Right cardiac atrium (tissue), 5 donors: ENCODE measurements around the gene TUT7. TPM values are rescaled to one million over a fixed set of nuclear protein-coding genes. Genes with fewer than 3 reads are reported as not detected.
A peak's percentile ranks its signal among the peaks of the same experiment; 100 is the strongest.
"Not testable (repeated sequence)": the region's sequence is repeated elsewhere in the genome, so short reads cannot be mapped to it uniquely, and the experiment has no call there.

ENCODE experiments used
- ATAC-seq, 2 donors: fragments of 200-7000 bp; cut with Tn5 transposase; one replicate each; pipeline versions ENCODE4 v1.8.0 to v1.9.1; 2020; ENCODE audit warnings: moderate library complexity in 2 of 2, mild to moderate bottlenecking in 1 of 2
- DNase-seq, 3 donors: peaks; one replicate each; pipeline ENCODE4 v3.0.0-alpha.2; 2020
- H3K27ac ChIP-seq: one replicate; pipeline ENCODE4 v1.5.1; 2013; ENCODE audit warnings: mild to moderate bottlenecking, low read length, control low read depth, moderate library complexity
- H3K27me3 ChIP-seq: one replicate; pipeline ENCODE4 v1.6.1; 2013; ENCODE audit not compliant: control insufficient read depth, insufficient read depth
- H3K4me1 ChIP-seq: one replicate; pipeline ENCODE4 v1.6.1; 2013; ENCODE audit warnings: low read length; ENCODE audit not compliant: control insufficient read depth, insufficient read depth
- H3K4me3 ChIP-seq: one replicate; pipeline ENCODE4 v1.5.1; 2013; ENCODE audit warnings: low read length, control low read depth
- H3K9me3 ChIP-seq: one replicate; pipeline ENCODE4 v1.6.1; 2013; ENCODE audit warnings: low read length; ENCODE audit not compliant: control insufficient read depth
- WGBS: extraction: QIAGEN DNeasy Blood & Tissue Kit; methylation state at CpG from one replicate; pipeline ENCODE4 v1.1.7; 2013; 5-methylcytosine and 5-hydroxymethylcytosine counted together
- intact Hi-C, 4 donors: fragments of 100-400 bp; cut with DNase I; formaldehyde crosslinking; loops; one replicate each; pipeline versions ENCODE4 v1.11.0 to v1.14.0; 2022 to 2023
- polyA plus RNA-seq: library from polyadenylated mRNA; stranded (reverse); fragments of 200-250 nt; gene quantifications from one replicate; pipeline ENCODE4 v1.2.3, GENCODE V29; 2013
- total RNA-seq, 4 donors: library from RNA; stranded (reverse); fragmentation: NEBNext Ultra II Directional; extraction: Animal tissue kit (Norgen Biotek cat#: 25700); gene quantifications; one replicate each; pipeline ENCODE4 v1.2.1, GENCODE V29; 2021
- donor health status: healthy with polysubstance abuse.
- donor health status: DM: no; HTN: yes; CAD: no.
- donor health status: DM: no; HTN: no; CAD: no.
- donor health status: DM: no; HTN: yes; CAD: no; lungs with severe emphysema.
- donor health status: DM: yes; HTN: yes; CAD: no.

The TUT7 gene
- total and polyA plus RNA-seq, 5 donors = 8.4 to 17.0 (median 14.9) TPM

- Histone ChIP-seq H3K9me3 (no peaks in the 10 kb centered on the region), H3K4me3 (no peak overlapping the region), H3K4me1 (no peaks in the 10 kb centered on the region), H3K27me3 (no peaks in the 10 kb centered on the region), H3K27ac (no peak overlapping the region)
- ATAC-seq (no peak), DNase-seq (no peak)
- intact Hi-C loops = no loop called here
- WGBS = 29% methylated on average over 1 of the region's 1 CpG
Measured at GRCh38 chr9:86301686-86302085, 52.5 kb downstream of the TUT7 start.

GRCh38 chr9:86300701-86301100 lies 53.5 kb downstream of the TUT7 start:
- no peaks in the 10 kb centered on the region for H3K9me3 ChIP-seq
- intact Hi-C loops = no loop called here
- ATAC-seq (no peak), DNase-seq (no peak)
- 98% methylated on average over 2 of the region's 2 CpGs for WGBS
- no peak overlapping the region for H3K27ac ChIP-seq
- H3K27me3 ChIP-seq = no peaks in the 10 kb centered on the region
- no peak overlapping the region for H3K4me3 ChIP-seq
- no peaks in the 10 kb centered on the region for H3K4me1 ChIP-seq

- H3K27me3 ChIP-seq = no peaks in the 10 kb centered on the region
- DNase-seq (no peak), ATAC-seq (no peak)
- no peak overlapping the region for H3K4me3 ChIP-seq
- H3K4me1 ChIP-seq = no peaks in the 10 kb centered on the region
- no peaks in the 10 kb centered on the region for H3K9me3 ChIP-seq
- intact Hi-C loops = no loop called here
- no peak overlapping the region for H3K27ac ChIP-seq
- 94% methylated on average over 11 of the region's 11 CpGs for WGBS
Measured at GRCh38 chr9:86298873-86299272, 55.3 kb downstream of the TUT7 start.

- ATAC-seq, DNase-seq: not testable (repeated sequence)
- 89% methylated on average over 6 of the region's 6 CpGs for WGBS
Measured at GRCh38 chr9:86290341-86290740, 63.9 kb downstream of the TUT7 start.

GRCh38 chr9:86288499-86289198 lies 65.6 kb downstream of the TUT7 start:
- WGBS = 88% methylated on average over 6 of the region's 6 CpGs
- H3K4me3 ChIP-seq = no peak overlapping the region
- DNase-seq = no peak
- intact Hi-C loops = no loop called here
- H3K27ac ChIP-seq = no peak overlapping the region
- no peaks in the 10 kb centered on the region for H3K9me3 ChIP-seq
- no peaks in the 10 kb centered on the region for H3K27me3 ChIP-seq
- ATAC-seq = no peak
- no peaks in the 10 kb centered on the region for H3K4me1 ChIP-seq

More at GRCh38 chr9:86290341-86290740, 63.9 kb downstream of the TUT7 start:
- H3K27ac ChIP-seq, intact Hi-C loops, H3K4me1 ChIP-seq, H3K27me3 ChIP-seq, H3K9me3 ChIP-seq, H3K4me3 ChIP-seq: not testable (repeated sequence)

- ATAC-seq = no peak
- peaks cover 3% of the 10 kb centered on the region for H3K4me1 ChIP-seq
- WGBS = 71% methylated on average over 7 of the region's 7 CpGs
- no peak for DNase-seq
- no peaks in the 10 kb centered on the region for H3K27me3 ChIP-seq
- no peak overlapping the region for H3K4me3 ChIP-seq
- intact Hi-C loops = no loop called here
- H3K9me3 ChIP-seq = no peaks in the 10 kb centered on the region
- no peak overlapping the region for H3K27ac ChIP-seq
Measured at GRCh38 chr9:86287013-86287412, 67.2 kb downstream of the TUT7 start.

GRCh38 chr9:86286278-86286677 lies 67.9 kb downstream of the TUT7 start:
- DNase-seq = no peak
- peaks cover 3% of the 10 kb centered on the region for H3K4me1 ChIP-seq
- no peak overlapping the region for H3K4me3 ChIP-seq
- ATAC-seq = no peak
- H3K27me3 ChIP-seq = no peaks in the 10 kb centered on the region
- intact Hi-C loops = no loop called here
- no peak overlapping the region for H3K27ac ChIP-seq
- H3K9me3 ChIP-seq = no peaks in the 10 kb centered on the region
- 75% methylated on average over 3 of the region's 3 CpGs for WGBS

GRCh38 chr9:86285261-86285660 lies 68.9 kb downstream of the TUT7 start:
- ATAC-seq = no peak
- H3K27ac ChIP-seq = no peak overlapping the region
- WGBS = 45% methylated on average over 2 of the region's 2 CpGs
- no peak for DNase-seq
- no peak overlapping the region for H3K4me3 ChIP-seq
- no peaks in the 10 kb centered on the region for H3K9me3 ChIP-seq
- peaks cover 5% of the 10 kb centered on the region for H3K4me1 ChIP-seq
- intact Hi-C loops = no loop called here
- H3K27me3 ChIP-seq = no peaks in the 10 kb centered on the region

- Histone ChIP-seq H3K4me1 (peaks cover 13% of the 10 kb centered on the region), H3K27ac (peak overlapping the region; percentile 14), H3K27me3 (no peaks in the 10 kb centered on the region), H3K9me3 (no peaks in the 10 kb centered on the region), H3K4me3 (peak overlapping the region; percentile 68)
- ATAC-seq (peak; percentile 42 to 60), DNase-seq (no peak)
- intact Hi-C loops = no loop called here
- WGBS = 14% methylated on average over 12 of the region's 12 CpGs
Measured at GRCh38 chr9:86282979-86283535, 71.2 kb downstream of the TUT7 start.

- DNase-seq (peak; percentile 98 to 99 (median 99)), ATAC-seq (peak; percentile 97 to 98)
- Histone ChIP-seq H3K4me3 (peak within 1 kb of the TSS; percentile 68), H3K4me1 (peaks cover 13% of the 10 kb centered on the region), H3K27ac (peak within 1 kb of the TSS; percentile 89), H3K9me3 (no peaks in the 10 kb centered on the region), H3K27me3 (no peaks in the 10 kb centered on the region)
- intact Hi-C loops = no loop called here
- under 1% methylated on average over 101 of the region's 101 CpGs for WGBS
Measured at GRCh38 chr9:86282077-86282978, 71.9 kb downstream of the TUT7 start, which contains the start of gene ISCA1. Gene ISCA1 (minus strand): TSS chr9:86282538. CDS start chr9:86282458, 80 bp downstream.

GRCh38 chr9:86281593-86282076 lies 72.6 kb downstream of the TUT7 start:
- Histone ChIP-seq H3K9me3 (no peaks in the 10 kb centered on the region), H3K27me3 (no peaks in the 10 kb centered on the region), H3K4me3 (peak overlapping the region; percentile 68), H3K27ac (peak overlapping the region; percentile 89), H3K4me1 (peaks cover 13% of the 10 kb centered on the region)
- intact Hi-C loops = no loop called here
- no peak for ATAC-seq
- WGBS = under 1% methylated on average over 31 of the region's 31 CpGs
- no peak for DNase-seq
